H4 (cell line): ENCODE results near the gene NEURL4. TPM values are rescaled to one million over a fixed set of nuclear protein-coding genes. Genes with fewer than 3 reads are reported as not detected.

Experiments
- DNase-seq: peaks from one replicate; pipeline ENCODE4 v3.0.0-alpha.2; 2015; ENCODE audit warnings: low spot score
- total RNA-seq: library from RNA; depleted of rRNA; stranded (reverse); fragments of >200 nt; shearing (Covaris generic); gene quantifications from 2 replicates; pipeline ENCODE4 v1.2.3, GENCODE V29; 2014; rRNA removed

The NEURL4 gene
- total RNA-seq, 1 experiment from 2014 or later, result 3.5 TPM

GRCh38 chr17:7279448-7279847 is 49.7 kb downstream of the NEURL4 start:
- no peak for DNase-seq

DNA sequence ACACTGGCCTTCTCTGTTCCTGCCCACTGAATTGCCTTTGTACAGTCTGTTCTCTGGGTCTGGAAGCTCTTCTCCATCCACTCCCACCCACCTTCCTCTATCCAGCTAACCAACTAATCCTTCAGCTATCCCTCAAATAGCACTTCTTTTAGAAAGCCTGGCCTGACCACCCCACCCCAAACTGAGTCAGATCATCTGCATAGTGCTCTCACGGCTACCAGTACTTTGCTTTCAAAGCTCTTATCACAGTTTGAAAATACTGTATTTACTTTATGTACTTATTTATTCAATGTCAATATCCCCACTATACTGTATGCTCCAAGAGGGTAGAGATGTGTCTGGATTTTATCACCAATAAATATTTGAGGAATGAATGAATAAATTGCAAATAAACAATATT is 62.4 kb downstream of the NEURL4 start:
- DNase-seq, result no peak

Other genes with a start within 250 kb of the NEURL4 start
- gene CLEC10A, start 249.1 kb downstream of the NEURL4 start, total RNA-seq, result not detected in 2 replicates
- gene ASGR2, start 214.5 kb downstream of the NEURL4 start, total RNA-seq, result 0.10 TPM in 1 of 2 replicates, not detected in the other
- 1.4 TPM in 1 of 2 replicates, not detected in the other for gene ASGR1, start 150.0 kb downstream of the NEURL4 start, total RNA-seq
- 2.3 and 3.9 TPM in 2 replicates for gene DLG4, start 109.5 kb downstream of the NEURL4 start, total RNA-seq
- 118 and 161 TPM in 2 replicates for gene ACADVL, start 109.4 kb downstream of the NEURL4 start, total RNA-seq
- gene DVL2, start 94.8 kb downstream of the NEURL4 start, total RNA-seq, result 24.8 and 36.1 TPM in 2 replicates
- gene PHF23, start 89.9 kb downstream of the NEURL4 start, total RNA-seq, result 37.5 and 45.3 TPM in 2 replicates
- 396 and 471 TPM in 2 replicates for gene GABARAP, start 86.9 kb downstream of the NEURL4 start, total RNA-seq
- gene CTDNEP1, start 77.6 kb downstream of the NEURL4 start, total RNA-seq, result 18.2 and 19.8 TPM in 2 replicates
- 25.1 and 30.0 TPM in 2 replicates for gene ELP5, start 77.1 kb downstream of the NEURL4 start, total RNA-seq
- not detected in 2 replicates for gene CLDN7, start 66.9 kb downstream of the NEURL4 start, total RNA-seq
- 0.17 and 0.23 TPM in 2 replicates for gene SLC2A4, start 47.6 kb downstream of the NEURL4 start, total RNA-seq
- gene YBX2, start 34.7 kb downstream of the NEURL4 start, total RNA-seq, result not detected in 2 replicates
- 460 and 526 TPM in 2 replicates for gene EIF5A, start 21.7 kb downstream of the NEURL4 start, total RNA-seq
- 55.9 and 65.1 TPM in 2 replicates for gene GPS2, start 14.0 kb downstream of the NEURL4 start, total RNA-seq
- gene ACAP1, start 7.2 kb upstream of the NEURL4 start, total RNA-seq, result 0.19 TPM in 1 of 2 replicates, not detected in the other
- 0.78 and 2.4 TPM in 2 replicates for gene KCTD11, start 22.8 kb upstream of the NEURL4 start, total RNA-seq
- not detected in 2 replicates for gene TMEM95, start 25.8 kb upstream of the NEURL4 start, total RNA-seq
- gene TNK1, start 51.8 kb upstream of the NEURL4 start, total RNA-seq, result not detected in 2 replicates
- gene PLSCR3, start 65.2 kb upstream of the NEURL4 start, total RNA-seq, result 20.0 and 22.7 TPM in 2 replicates
- gene TMEM256, start 74.8 kb upstream of the NEURL4 start, total RNA-seq, result 76.1 and 108 TPM in 2 replicates
- gene NLGN2, start 78.5 kb upstream of the NEURL4 start, total RNA-seq, result 3.1 and 3.5 TPM in 2 replicates
- gene SPEM1, start 91.0 kb upstream of the NEURL4 start, total RNA-seq, result not detected in 2 replicates
- not detected in 2 replicates for gene SPEM2, start 96.3 kb upstream of the NEURL4 start, total RNA-seq
- gene SPEM3, start 99.5 kb upstream of the NEURL4 start, total RNA-seq, result not detected in 2 replicates
- 0.81 and 2.0 TPM in 2 replicates for gene TMEM102, start 106.1 kb upstream of the NEURL4 start, total RNA-seq
- gene FGF11, start 110.2 kb upstream of the NEURL4 start, total RNA-seq, result not detected in 2 replicates
- gene CHRNB1, start 115.7 kb upstream of the NEURL4 start, total RNA-seq, result 4.4 and 6.3 TPM in 2 replicates
- gene ZBTB4, start 150.3 kb upstream of the NEURL4 start, total RNA-seq, result 4.5 and 7.5 TPM in 2 replicates
- gene SLC35G6, start 152.1 kb upstream of the NEURL4 start, total RNA-seq, result not detected in 2 replicates
- 9.9 and 11.3 TPM in 2 replicates for gene POLR2A, start 155.0 kb upstream of the NEURL4 start, total RNA-seq
- 2.4 TPM in 1 of 2 replicates, not detected in the other for gene TNFSF12, start 219.7 kb upstream of the NEURL4 start, total RNA-seq
- 0.43 TPM in 1 of 2 replicates, not detected in the other for gene TNFSF13, start 229.4 kb upstream of the NEURL4 start, total RNA-seq
- gene SENP3, start 232.6 kb upstream of the NEURL4 start, total RNA-seq, result 59.5 and 61.3 TPM in 2 replicates